ENCODE data around the gene DVL2.

DVL2 gene

GRCh38 chr17:7219812-7220592, 14.3 kb downstream of the DVL2 start, which contains the start of the genes ACADVL and DLG4 (continued):
- TF ChIP-seq ZNF274 (IDR thresholded peaks at IDR 0.05; ENCODE audit: low read length) (no peak), ZNF274 (tag by site-specific recombination; IDR thresholded peaks at IDR 0.05; ENCODE audit: borderline replicate concordance) (no peak), ZNF423 (tag by site-specific recombination; IDR thresholded peaks at IDR 0.05) (no peak), ZNF280C (tag by site-specific recombination; IDR thresholded peaks at IDR 0.05) (no peak), ZNF202 (tag by site-specific recombination; IDR thresholded peaks at IDR 0.05; ENCODE audit: borderline replicate concordance) (no peak), ZNF473 (tag by site-specific recombination; IDR thresholded peaks at IDR 0.05) (no peak), ZNF777 (tag by site-specific recombination; IDR thresholded peaks at IDR 0.05; ENCODE audit: borderline replicate concordance) (no peak), ZNF514 (tag by site-specific recombination; IDR thresholded peaks at IDR 0.05) (no peak), ZNF311 (tag by site-specific recombination; IDR thresholded peaks at IDR 0.05; ENCODE audit: borderline replicate concordance) (no peak), OSR2 (tag by site-specific recombination; IDR thresholded peaks at IDR 0.05) (no peak), ZNF670 (tag by site-specific recombination; IDR thresholded peaks at IDR 0.05; ENCODE audit: low read depth) (no peak), ZIC2 (tag by site-specific recombination; IDR thresholded peaks at IDR 0.05) (peak; percentile 59), ZNF600 (tag by site-specific recombination; IDR thresholded peaks at IDR 0.05) (peak; percentile 79), ZNF623 (tag by site-specific recombination; IDR thresholded peaks at IDR 0.05) (no peak), RBAK (tag by site-specific recombination; IDR thresholded peaks at IDR 0.05) (no peak), SCRT2 (tag by site-specific recombination; IDR thresholded peaks at IDR 0.05) (no peak), ZNF791 (tag by site-specific recombination; IDR thresholded peaks at IDR 0.05) (no peak), ZNF280D (tag by site-specific recombination; IDR thresholded peaks at IDR 0.05) (no peak), ZNF138 (tag by site-specific recombination; IDR thresholded peaks at IDR 0.05; ENCODE audit: borderline replicate concordance) (no peak), TCF7L2 (IDR thresholded peaks at IDR 0.05; ENCODE audit: borderline replicate concordance, low read depth, low read length) (no peak), ZSCAN5A (tag by site-specific recombination; IDR thresholded peaks at IDR 0.05) (peak; percentile 93), ZFP69B (tag by site-specific recombination; IDR thresholded peaks at IDR 0.05) (no peak), ZNF132 (tag by site-specific recombination; IDR thresholded peaks at IDR 0.05; ENCODE audit: borderline replicate concordance) (no peak)
- TF ChIP-seq, protein P1, sequence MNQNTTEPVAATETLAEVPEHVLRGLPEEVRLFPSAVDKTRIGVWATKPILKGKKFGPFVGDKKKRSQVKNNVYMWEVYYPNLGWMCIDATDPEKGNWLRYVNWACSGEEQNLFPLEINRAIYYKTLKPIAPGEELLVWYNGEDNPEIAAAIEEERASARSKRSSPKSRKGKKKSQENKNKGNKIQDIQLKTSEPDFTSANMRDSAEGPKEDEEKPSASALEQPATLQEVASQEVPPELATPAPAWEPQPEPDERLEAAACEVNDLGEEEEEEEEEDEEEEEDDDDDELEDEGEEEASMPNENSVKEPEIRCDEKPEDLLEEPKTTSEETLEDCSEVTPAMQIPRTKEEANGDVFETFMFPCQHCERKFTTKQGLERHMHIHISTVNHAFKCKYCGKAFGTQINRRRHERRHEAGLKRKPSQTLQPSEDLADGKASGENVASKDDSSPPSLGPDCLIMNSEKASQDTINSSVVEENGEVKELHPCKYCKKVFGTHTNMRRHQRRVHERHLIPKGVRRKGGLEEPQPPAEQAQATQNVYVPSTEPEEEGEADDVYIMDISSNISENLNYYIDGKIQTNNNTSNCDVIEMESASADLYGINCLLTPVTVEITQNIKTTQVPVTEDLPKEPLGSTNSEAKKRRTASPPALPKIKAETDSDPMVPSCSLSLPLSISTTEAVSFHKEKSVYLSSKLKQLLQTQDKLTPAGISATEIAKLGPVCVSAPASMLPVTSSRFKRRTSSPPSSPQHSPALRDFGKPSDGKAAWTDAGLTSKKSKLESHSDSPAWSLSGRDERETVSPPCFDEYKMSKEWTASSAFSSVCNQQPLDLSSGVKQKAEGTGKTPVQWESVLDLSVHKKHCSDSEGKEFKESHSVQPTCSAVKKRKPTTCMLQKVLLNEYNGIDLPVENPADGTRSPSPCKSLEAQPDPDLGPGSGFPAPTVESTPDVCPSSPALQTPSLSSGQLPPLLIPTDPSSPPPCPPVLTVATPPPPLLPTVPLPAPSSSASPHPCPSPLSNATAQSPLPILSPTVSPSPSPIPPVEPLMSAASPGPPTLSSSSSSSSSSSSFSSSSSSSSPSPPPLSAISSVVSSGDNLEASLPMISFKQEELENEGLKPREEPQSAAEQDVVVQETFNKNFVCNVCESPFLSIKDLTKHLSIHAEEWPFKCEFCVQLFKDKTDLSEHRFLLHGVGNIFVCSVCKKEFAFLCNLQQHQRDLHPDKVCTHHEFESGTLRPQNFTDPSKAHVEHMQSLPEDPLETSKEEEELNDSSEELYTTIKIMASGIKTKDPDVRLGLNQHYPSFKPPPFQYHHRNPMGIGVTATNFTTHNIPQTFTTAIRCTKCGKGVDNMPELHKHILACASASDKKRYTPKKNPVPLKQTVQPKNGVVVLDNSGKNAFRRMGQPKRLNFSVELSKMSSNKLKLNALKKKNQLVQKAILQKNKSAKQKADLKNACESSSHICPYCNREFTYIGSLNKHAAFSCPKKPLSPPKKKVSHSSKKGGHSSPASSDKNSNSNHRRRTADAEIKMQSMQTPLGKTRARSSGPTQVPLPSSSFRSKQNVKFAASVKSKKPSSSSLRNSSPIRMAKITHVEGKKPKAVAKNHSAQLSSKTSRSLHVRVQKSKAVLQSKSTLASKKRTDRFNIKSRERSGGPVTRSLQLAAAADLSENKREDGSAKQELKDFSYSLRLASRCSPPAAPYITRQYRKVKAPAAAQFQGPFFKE (tag by site-specific recombination; IDR thresholded peaks at IDR 0.05; ENCODE audit: borderline replicate concordance): 0 out of 2 replicates have a peak, but pooled peaks have one; percentile 38
- TF ChIP-seq, protein P2, sequence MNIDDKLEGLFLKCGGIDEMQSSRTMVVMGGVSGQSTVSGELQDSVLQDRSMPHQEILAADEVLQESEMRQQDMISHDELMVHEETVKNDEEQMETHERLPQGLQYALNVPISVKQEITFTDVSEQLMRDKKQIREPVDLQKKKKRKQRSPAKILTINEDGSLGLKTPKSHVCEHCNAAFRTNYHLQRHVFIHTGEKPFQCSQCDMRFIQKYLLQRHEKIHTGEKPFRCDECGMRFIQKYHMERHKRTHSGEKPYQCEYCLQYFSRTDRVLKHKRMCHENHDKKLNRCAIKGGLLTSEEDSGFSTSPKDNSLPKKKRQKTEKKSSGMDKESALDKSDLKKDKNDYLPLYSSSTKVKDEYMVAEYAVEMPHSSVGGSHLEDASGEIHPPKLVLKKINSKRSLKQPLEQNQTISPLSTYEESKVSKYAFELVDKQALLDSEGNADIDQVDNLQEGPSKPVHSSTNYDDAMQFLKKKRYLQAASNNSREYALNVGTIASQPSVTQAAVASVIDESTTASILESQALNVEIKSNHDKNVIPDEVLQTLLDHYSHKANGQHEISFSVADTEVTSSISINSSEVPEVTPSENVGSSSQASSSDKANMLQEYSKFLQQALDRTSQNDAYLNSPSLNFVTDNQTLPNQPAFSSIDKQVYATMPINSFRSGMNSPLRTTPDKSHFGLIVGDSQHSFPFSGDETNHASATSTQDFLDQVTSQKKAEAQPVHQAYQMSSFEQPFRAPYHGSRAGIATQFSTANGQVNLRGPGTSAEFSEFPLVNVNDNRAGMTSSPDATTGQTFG (tag by site-specific recombination; IDR thresholded peaks at IDR 0.05; ENCODE audit: borderline replicate concordance): no peak

Data from HEK293 (cell line).